Jurkat, Clone E6-1 (cell line): Measurements from ENCODE around the gene BID.

ENCODE experiments used
- DNase-seq: peaks from one replicate; pipeline ENCODE4 v3.0.0-alpha.2; 2011; ENCODE audit warnings: low read depth, low spot score
- H3K4me3 ChIP-seq: 2 replicates; pipeline ENCODE4 v1.5.1; 2011; ENCODE audit warnings: mild to moderate bottlenecking, low read length, control low read depth, moderate library complexity

The BID gene

DNA sequence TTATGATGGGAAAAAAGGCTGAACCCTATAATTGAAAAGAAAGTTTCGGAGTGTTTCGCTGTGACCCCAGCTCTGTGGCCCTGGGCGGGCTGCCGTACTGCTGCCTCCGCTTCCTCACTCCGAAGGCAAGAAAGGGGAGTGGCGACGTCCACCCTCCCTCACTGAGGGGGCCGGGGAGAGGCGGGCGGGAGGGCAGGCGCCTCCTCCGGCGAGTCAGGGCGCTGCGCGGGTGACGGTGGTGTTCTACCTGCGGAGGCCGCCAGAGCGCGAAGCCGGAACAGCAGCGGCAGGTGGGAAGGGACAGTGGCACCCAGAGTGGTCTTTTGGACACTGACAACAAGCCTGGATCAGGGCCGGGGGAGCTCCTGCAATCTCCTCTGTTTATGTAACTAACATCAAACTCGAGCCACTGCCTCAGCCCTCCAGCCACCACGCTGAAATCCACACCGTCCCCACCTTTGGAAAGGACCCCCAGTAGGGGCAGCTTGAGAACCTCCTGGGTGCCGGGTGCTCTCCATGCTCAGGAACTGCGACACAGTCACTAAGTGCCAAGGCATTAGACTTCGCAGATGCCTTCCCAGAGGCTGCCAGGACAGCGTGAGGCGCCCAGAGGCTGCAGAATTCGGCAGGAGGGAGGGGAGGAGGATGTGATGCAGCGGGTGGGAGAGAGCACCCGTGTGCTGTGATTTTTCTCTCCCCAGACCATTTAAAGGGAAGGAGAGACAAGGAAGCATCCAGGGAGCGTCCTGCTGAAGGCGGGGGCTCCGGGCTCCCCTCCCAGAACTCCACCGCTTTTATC, 25.5 kb downstream of the BID start:
- no peak overlapping the region for H3K4me3 ChIP-seq
- DNase-seq: no peak

DNA sequence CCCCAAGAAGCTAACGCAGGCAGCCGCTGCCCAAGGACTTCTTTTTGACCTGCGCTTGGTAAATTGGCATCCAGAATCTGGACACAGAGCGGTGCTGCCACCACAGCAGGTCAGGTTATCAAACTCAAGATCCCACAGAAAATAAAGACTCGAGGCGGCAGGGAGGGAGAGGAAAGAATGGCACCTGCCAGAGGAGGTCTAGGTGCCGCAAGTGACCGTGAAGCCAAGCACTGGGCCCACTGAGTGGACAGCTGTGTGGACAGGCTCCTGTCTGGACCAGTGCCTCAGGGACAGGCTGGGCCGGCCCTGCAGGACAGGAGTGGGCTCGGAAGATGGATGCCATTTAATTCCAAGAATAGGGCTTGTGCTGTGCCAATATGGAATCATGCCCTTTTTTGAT, 27.4 kb downstream of the BID start:
- no peak for DNase-seq

DNA sequence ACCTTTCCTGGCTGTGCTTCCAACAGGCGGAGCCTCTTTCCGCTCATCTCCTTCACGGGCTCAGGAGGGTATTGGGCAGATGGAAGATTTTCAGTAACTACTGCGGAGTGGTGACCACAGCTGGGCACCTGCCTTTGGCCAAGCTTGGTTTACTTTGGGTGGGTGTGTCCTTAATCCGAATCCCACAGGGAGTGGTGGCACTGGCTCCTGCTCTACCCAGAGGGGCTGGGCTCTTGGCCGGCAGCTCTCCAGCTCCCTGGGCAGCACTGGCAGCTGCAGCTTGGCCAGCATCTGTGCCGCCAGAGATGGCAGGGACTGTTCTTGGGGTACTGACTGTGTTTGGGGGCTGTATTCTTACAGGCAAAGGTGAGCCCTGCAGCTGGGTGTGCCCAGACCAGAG, 29.8 kb downstream of the BID start:
- no peak for DNase-seq
- no peak overlapping the region for H3K4me3 ChIP-seq

More for the DNA sequence above, 27.4 kb downstream of the BID start:
- H3K4me3 ChIP-seq: no peak overlapping the region

DNA sequence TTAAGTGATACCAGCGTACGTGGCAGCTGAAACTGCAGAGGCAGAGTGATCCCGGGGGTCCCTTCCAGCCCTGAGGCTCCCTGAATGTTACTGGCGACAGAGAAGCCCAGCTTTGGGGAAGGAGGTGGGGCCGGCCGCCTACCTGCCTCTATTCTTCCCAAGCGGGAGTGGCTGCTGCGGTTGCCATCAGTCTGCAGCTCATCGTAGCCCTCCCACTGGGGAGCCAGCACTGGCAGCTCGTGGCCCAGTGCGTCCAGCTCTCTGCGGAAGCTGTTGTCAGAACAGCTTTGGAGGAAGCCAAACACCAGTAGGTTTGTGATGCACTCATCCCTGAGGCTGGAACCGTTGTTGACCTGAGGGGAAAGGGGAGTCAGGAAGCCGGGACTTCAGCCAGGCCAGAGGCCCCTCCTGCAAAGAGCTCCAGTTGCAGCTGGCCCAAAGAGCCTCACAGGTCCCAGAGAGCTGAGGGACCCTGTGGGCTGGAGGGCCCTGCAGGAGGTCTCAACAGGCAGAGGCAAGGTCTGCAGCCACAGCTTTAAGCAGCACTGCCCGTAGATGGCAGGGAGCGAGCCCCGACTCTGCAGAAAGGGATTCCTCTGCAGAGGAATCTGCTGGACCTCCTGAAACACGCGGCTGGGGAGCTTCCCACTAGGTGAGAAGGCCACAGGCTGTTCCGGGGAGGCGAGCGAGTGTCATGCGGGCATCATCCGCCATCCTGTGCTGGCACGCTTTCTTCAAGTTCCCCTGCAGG, 30.4 kb downstream of the BID start:
- DNase-seq: no peak
- H3K4me3 ChIP-seq: no peak overlapping the region

DNA sequence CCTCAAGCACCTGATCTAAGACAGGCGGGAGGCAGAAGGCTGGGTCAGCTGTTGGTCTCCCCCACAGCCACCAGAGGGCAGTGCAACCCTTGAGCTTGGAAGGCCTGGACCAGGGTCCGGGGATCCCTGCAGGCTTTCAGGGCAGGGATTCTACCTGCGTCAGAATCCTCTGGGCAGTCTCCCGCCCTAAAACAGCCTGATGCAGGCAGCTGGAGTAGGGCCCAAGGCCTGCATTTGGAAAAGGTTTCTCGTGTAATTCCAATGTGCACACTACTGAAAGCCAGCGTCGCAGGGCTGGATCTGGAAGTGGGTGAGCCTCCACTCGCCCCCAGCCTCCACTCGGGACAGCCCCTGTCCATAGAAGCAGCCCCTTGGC, 31.8 kb downstream of the BID start:
- no peak overlapping the region for H3K4me3 ChIP-seq
- DNase-seq: peak; percentile 49

DNA sequence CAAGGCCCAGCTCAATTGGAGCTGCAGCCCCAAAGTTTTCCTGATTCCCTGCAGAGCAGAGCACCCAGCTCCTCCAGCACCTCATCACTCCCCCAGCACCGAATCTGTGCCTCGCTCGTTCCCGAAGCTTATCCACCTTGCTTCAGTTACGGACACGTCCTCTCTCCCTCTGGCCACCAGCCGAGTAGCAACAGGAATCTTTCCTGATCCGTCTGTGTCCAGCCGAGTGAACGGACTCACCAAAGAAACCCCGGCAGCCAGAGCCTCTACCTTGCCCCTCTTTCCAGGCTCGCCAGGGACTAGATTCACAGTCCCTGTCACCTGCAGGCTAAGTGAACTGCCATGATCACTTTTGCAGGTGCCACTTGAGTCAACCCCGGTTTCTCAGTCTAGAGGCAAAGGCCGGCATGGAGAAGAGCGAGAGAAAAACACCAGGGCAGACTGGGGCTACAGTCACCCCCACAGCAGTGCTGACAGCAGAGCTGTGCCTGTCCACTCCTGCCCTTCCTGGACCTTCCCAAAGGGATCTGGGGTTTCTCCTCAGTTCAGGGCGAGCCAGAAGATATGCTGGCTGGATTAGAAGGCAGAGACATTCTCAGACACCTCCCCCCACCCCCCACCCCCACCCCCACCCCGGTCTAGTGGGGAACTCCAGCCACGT, 32.3 kb downstream of the BID start:
- H3K4me3 ChIP-seq: no peak overlapping the region
- DNase-seq: no peak

DNA sequence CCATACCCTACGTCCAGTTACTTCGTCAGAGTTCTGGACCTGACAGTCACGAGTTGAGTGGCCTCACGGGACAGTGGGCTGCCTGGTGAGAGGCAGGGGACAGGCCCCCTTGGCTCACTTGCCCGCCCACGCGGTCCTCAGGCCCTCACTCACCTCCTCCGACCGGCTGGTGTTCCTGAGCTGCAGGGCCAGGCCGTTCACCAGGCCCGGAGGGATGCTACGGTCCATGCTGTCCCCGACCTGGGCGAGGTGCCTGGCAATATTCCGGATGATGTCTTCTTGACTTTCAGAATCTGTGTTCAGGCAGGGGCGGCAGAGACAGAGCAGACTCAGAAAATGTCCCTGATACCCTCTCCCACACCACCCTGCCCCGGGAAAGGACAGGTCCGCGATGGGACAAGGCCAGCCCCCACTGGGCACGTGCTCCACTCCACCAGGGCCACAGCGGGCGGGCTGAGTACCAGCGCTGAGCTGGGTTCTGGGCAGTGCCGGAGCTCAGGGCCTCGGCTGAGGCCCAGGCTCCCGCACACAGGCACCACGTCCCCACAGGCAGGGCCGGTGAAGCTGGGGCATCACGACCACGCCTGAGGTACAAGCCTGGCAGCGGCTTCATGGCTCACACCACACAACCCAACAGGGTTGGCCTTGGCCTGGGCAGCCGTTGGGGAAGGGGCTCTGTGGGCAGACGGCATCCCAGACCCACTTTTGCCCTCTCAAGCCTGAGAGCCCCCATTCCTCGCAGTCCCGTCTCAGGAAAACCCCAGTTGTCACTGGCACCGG, 34.9 kb downstream of the BID start:
- no peak overlapping the region for H3K4me3 ChIP-seq
- DNase-seq: no peak

DNA sequence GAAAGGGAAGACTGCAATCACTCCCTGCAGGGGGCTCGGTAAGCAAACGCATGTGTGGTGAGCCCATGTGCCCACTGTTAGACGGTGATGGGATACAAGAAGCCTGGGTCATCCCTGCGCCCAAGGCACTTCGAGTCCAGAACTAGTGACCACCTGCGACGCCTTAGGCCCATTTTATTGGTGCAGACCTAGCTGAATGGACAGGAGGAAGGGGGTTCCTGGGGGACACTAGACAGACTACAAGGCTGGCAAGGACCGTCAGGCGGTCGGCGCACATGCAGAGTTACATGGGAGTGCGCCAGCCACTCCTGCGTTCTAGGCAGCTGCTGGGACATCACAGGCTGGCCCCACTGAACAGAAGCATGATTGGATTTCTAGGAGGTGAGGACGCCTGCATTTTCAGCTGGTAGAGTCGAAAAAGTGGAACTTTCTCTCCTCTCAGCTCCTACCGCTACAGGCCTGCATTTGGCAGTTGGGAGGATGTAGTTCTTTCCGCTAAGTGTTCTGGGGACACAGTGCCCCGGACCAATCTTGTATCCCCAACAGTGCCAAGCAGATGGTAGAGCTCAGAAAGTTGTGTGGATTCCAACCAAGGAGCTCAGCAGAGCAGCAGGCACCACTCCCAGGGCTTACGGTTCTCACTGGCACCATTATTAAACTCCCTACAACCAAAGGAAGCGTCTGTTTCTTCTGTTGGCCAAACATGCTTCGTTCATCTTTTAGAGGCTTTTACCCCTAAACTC, 35.7 kb downstream of the BID start:
- no peak for DNase-seq
- no peak overlapping the region for H3K4me3 ChIP-seq

DNA sequence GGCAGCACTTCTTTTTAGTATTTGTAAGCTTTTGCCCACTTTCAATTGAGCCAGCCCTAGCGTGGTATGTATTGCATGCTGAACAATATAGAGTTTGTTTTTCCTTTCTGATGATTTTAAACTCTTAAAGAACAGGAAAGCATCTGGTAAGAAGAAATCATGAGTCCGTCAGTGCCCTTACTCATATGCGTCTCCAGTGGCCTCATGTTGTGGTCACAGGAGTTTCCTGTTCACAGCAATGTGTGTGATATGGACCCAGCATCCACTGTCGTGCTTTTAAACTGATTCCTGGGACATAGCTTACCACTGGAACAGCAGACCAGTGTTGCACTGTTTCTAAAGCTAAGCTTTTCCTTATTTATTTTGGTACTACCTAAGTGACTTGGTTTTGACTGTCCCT, 40.1 kb downstream of the BID start:
- no peak overlapping the region for H3K4me3 ChIP-seq
- peak; percentile 46 for DNase-seq

DNA sequence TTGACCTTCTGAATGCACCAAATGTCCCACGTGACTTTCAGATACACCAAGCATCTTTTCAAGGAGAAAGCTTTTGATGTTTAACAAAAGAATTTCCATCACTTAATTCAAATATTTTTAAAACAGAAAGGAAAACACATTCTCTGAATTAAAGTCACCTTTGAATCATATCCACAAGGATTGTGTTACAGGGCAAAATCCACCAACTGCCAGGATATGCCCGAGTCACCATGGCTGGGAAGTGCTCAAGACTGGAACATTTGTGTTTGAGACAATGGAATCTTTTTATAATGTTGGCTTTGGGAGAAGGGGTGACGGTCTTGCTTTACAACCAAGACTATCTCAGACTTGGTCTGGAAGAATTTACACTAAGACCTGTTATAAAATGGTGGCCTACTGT, 40.8 kb downstream of the BID start:
- DNase-seq: no peak
- H3K4me3 ChIP-seq: no peak overlapping the region

DNA sequence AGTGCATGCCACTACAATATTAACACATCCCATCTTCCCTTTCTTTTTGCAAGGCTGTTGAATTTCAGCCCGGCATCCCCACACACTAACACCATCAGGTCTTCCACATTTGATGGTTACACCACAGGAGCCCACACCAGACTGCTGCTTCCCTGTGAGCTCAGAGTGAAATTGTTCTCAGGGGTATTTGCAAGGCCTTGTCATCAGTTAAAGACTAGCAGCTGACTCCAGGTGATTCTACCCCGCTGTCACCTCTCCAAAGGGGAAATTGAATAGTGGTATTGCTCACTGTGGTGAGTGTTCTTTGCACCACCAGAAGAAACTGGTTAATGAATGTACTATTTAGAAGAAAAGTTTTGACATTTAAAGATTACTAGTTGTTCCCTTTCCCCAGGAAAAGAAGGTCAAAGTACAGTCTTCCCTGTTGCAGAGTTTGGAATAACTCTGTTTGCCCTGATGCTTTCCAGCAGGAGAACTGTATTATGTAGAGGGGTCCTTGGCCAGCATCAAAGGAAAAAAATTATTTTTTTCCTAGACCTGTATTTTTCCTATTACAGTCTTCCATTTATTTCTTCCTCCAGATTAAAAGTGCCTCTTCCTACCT, 41.9 kb downstream of the BID start:
- H3K4me3 ChIP-seq: no peak overlapping the region
- no peak for DNase-seq

DNA sequence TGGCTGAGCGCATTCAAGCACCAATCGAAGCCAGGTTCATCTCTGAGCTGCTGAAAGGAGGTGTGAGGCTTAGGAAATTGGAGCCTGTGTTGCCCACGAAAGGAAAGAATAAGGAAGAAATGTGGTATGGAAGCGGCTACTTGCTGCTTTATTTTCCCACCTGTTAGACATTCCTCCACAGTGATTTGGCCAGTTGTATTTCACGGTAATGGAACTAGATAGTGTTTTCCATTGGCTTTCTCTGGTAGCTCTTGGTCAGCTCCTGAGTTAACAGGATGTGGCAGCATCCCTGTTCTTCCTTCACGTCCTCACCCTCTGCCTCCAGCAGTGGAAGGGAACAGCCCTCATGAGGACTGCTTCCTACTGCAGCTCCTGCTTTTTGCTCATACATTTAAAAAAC, 44.7 kb downstream of the BID start:
- no peak for DNase-seq
- no peak overlapping the region for H3K4me3 ChIP-seq

DNA sequence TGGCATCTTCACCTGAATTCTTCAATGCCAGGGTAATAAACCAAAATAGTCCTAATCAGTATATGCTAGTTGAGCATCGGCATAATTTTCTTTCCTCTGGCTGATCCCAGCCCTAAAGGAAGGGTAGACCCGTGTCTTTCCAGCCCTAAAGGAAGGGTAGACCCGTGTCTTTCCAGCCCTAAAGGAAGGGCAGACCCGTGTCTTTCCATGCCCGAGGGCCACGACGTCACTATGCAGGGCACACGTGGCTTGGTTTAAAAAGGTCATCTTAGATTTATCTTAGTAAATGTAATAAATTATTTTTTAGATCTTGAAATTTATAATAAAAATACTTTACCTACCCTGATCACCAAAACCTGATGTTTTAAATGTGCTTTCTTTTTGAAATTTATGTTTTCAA, 45.5 kb downstream of the BID start:
- DNase-seq: no peak
- H3K4me3 ChIP-seq: no peak overlapping the region

DNA sequence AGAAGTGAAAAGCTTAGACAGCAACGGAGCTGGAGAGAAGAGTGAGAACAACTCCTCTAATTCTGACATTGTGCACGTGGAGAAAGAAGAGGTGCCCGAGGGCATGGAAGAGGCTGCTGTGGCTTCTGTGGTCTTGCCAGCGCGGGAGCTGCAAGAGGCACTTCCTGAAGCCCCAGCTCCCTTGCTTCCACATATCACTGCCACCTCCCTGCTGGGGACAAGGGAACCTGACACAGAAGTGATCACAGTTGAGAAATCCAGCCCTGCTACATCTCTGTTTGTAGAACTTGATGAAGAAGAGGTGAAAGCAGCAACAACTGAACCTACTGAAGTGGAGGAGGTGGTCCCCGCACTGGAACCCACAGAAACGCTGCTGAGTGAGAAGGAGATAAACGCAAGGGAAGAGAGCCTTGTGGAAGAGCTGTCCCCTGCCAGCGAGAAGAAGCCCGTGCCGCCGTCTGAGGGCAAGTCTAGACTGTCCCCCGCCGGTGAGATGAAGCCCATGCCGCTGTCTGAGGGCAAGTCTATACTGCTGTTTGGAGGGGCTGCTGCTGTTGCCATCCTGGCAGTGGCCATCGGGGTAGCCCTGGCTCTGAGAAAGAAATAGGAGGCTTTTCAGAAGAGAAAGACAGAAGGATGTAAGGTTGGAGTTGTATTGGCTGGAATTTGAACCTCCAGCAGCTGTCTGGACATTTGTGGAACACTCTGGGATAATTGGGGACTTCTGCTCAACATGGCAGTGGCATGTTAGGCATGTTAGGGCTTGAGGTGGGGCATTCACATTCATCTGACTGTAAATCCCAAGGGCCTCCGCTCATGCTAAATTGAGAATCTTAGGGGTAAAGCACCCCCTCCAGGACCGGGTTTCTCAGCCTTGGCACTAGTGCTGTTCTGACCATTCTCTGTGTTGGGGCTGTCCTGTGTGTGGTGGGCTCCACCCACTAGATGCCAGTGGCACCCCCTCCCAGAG, 47.1 kb downstream of the BID start:
- DNase-seq: peak; percentile 75
- peak overlapping the region; percentile 2 for H3K4me3 ChIP-seq

DNA sequence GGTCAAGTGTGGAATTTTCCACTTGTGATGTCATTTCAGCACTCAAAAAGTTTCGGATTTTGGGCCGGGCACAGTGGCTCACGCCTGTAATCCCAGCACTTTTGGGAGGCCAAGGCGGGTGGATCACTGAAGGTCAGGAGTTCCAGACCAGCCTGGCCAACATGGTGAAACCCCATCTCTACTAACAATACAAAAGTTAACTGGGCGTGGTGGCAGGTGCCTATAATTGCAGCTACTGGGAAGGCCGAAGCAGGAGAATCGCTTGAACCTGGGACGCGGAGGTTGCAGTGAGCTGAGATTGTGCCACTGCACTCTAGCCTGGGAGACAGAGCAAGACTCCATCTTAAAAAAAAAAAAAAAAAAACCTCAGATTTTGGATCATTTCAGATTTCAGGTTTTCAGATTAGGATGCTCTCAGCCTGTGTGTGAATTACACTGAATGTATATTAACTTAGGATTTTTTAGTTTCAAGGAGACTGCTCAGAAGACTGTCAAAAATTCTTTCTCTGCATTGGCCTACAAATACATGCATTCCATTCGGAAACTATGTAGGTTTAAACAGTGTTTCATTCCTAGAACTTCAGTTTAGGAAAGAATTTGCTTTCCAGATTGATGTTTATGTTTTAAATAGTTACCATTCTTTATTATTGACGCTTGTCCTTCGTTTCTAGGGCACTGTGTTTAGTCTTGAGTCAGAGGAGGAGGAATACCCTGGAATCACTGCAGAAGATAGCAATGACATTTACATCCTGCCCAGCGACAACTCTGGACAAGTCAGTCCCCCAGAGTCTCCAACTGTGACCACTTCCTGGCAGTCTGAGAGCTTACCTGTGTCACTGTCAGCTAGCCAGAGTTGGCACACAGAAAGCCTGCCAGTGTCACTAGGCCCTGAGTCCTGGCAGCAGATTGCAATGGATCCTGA, 48.0 kb downstream of the BID start:
- H3K4me3 ChIP-seq: peak overlapping the region; percentile 2
- DNase-seq: no peak

DNA sequence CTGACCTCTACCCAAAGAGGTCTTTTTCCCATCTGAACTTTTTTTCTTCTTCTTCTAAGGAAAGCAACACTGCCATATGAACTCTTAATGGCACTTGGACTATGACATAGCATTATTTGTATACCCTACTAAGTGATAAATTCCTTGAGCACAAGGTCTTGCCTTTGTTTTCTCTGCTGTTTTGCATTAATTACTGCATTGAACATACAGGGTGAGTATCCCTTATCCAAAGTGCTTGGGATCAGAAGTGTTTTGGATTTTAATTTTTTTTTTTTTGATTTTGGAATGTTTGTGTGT, 48.8 kb downstream of the BID start:
- DNase-seq: no peak
- H3K4me3 ChIP-seq: no peak overlapping the region
